DND-41 (cell line): ENCODE measurements around the gene MGAT5B.
A peak's percentile ranks its signal among the peaks of the same experiment; 100 is the strongest.

Experiments
- ATAC-seq: fragments of 200-7000 bp; cut with Tn5 transposase; 3 replicates; pipeline ENCODE4 v1.9.1; 2021; ENCODE audit warnings: low read depth; ENCODE audit not compliant: insufficient read depth
- DNase-seq: peaks from one replicate; pipeline ENCODE4 v3.0.0-alpha.2; 2020
- H2AFZ ChIP-seq: 2 replicates; pipeline ENCODE4 v1.6.0; 2012; ENCODE audit warnings: low read depth, low read length
- H3K27ac ChIP-seq: 2 replicates; pipeline ENCODE4 v1.5.1; 2012; ENCODE audit warnings: low read length, inconsistent platforms
- H3K27me3 ChIP-seq: fragments of 200-600 bp; sonication (generic); 2 replicates; pipeline ENCODE4 v1.6.0; 2012; ENCODE audit warnings: low read length, mild to moderate bottlenecking, inconsistent platforms; ENCODE audit not compliant: insufficient read depth, poor library complexity
- H3K36me3 ChIP-seq: 2 replicates; pipeline ENCODE4 v1.5.1; 2012; ENCODE audit warnings: low read length, inconsistent platforms; ENCODE audit not compliant: insufficient read depth
- H3K4me1 ChIP-seq: 2 replicates; pipeline ENCODE4 v1.5.1; 2012; ENCODE audit warnings: mild to moderate bottlenecking, low read length; ENCODE audit not compliant: insufficient read depth
- H3K4me2 ChIP-seq: 2 replicates; pipeline ENCODE4 v1.6.0; 2012; ENCODE audit warnings: mild to moderate bottlenecking, moderate library complexity, low read length, inconsistent platforms; ENCODE audit not compliant: insufficient read depth
- H3K4me3 ChIP-seq, 2 experiments: fragments of 200-600 bp in 1 of 2; shearing (Covaris generic) in 1 of 2; 2 replicates each; pipeline ENCODE4 v1.5.1; 2012 to 2016; ENCODE audit warnings: inconsistent platforms in 2 of 2, low read length in 2 of 2, mild to moderate bottlenecking in 2 of 2, low read depth in 1 of 2, moderate library complexity in 1 of 2
- H3K79me2 ChIP-seq: 2 replicates; pipeline ENCODE4 v1.6.0; 2012; ENCODE audit warnings: low read length, inconsistent platforms; ENCODE audit not compliant: insufficient read depth
- H3K9ac ChIP-seq: 2 replicates; pipeline ENCODE4 v1.6.0; 2012; ENCODE audit warnings: low read depth, mild to moderate bottlenecking, inconsistent platforms, low read length, moderate library complexity
- H3K9me3 ChIP-seq: 2 replicates; pipeline ENCODE4 v1.5.1; 2012; ENCODE audit warnings: low read length, moderate library complexity, mild to moderate bottlenecking, inconsistent platforms; ENCODE audit not compliant: insufficient read depth, severe bottlenecking
- H4K20me1 ChIP-seq: 2 replicates; pipeline ENCODE4 v1.6.0; 2012; ENCODE audit warnings: low read length; ENCODE audit not compliant: insufficient read depth
- EZH2 ChIP-seq: IDR thresholded peaks from 3 replicates; pipeline ENCODE4 v1.6.1; 2012; ENCODE audit warnings: borderline replicate concordance, low read depth, mild to moderate bottlenecking, moderate library complexity, low read length, inconsistent platforms; ENCODE audit not compliant: severe bottlenecking
- TF ChIP-seq, protein P1 (sequence below): IDR thresholded peaks from 2 replicates; pipeline ENCODE4 v1.5.1; 2012; ENCODE audit warnings: borderline replicate concordance, low read length, moderate library complexity, mild to moderate bottlenecking; ENCODE audit not compliant: poor library complexity, severe bottlenecking; ENCODE audit errors: extremely low read depth

MGAT5B gene

DNA sequence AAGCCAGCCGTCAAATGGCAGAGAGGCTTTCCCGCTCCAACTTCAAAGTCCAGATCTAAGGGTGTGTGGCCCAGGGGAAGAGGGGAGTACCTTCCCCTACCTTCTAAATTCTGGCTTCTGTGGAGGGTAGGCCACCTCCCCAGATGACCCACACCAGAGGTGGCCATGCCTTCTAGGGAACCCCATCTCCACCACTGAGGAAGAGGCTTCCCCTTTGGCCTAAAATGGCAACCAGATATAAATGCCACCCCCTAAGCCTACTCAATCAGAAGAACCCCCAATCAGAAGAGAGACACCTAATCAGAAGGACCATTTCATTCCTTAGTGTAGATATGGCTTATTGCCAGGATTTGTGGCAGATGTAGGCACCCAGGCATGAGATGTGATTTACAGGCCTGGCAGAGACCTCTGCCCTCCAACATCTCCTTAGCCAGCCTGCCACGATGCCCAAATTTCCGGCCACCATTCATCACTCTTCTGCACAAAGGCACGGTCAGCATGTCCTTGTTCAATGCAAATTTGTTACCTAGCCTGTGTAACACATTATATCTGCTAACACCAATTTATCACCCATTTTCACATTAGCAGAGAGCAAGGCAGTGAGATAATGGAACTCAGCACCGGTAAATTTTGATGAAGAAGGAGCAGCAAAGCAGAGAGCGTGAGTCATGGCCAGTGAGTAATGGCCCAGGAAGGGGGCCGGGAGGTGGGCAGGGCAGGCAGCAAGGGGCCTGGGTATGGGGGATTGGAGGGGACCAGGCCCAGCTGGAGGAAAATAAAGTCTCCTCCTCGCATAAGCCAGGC lies 1.2 kb upstream of the MGAT5B start:
- H3K4me1 ChIP-seq, result peaks cover 8% of the 10 kb centered on the region
- TF ChIP-seq EZH2, result no peak
- TF ChIP-seq, protein P1, sequence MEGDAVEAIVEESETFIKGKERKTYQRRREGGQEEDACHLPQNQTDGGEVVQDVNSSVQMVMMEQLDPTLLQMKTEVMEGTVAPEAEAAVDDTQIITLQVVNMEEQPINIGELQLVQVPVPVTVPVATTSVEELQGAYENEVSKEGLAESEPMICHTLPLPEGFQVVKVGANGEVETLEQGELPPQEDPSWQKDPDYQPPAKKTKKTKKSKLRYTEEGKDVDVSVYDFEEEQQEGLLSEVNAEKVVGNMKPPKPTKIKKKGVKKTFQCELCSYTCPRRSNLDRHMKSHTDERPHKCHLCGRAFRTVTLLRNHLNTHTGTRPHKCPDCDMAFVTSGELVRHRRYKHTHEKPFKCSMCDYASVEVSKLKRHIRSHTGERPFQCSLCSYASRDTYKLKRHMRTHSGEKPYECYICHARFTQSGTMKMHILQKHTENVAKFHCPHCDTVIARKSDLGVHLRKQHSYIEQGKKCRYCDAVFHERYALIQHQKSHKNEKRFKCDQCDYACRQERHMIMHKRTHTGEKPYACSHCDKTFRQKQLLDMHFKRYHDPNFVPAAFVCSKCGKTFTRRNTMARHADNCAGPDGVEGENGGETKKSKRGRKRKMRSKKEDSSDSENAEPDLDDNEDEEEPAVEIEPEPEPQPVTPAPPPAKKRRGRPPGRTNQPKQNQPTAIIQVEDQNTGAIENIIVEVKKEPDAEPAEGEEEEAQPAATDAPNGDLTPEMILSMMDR, result no peak
- H3K79me2 ChIP-seq, result no peaks in the 10 kb centered on the region
- no peak overlapping the region for H2AFZ ChIP-seq
- no peaks in the 10 kb centered on the region for H4K20me1 ChIP-seq
- no peak for ATAC-seq
- no peak overlapping the region for H3K4me3 ChIP-seq
- H3K9me3 ChIP-seq, result no peaks in the 10 kb centered on the region
- no peaks in the 10 kb centered on the region for H3K36me3 ChIP-seq
- H3K27me3 ChIP-seq, result peaks cover 4% of the 10 kb centered on the region
- H3K4me2 ChIP-seq, result no peak overlapping the region
- H3K27ac ChIP-seq, result no peak overlapping the region
- no peak overlapping the region for H3K9ac ChIP-seq
- no peak for DNase-seq

DNA sequence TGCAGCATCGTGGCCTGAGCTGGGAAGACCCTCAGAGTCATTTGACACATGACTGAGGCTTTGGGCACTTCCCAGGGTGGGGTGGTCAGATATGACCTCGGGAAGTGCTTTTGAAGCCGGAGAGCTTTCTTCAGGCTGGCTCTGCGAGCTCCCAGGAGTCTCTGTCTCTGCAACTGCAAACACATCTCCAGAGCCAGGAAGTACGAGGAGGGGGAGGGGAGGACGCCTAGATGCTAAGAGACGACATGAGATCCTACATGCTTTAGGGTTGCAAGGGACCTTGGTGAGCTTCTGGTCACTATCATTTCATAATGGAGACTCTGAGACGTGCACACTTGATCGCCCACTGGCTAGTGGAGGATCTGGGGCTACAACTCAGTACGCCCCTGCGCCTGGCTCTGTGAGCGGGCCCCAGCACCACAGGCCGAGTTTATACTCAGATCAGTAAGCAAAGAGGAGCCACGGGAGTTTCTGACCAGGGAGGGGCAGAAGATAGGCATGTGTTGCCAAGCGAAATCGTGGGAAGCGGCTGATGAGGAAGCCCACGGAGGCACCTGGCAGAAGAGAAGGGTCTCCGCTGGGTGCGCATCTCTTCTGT lies 527 bp upstream of the MGAT5B start:
- Histone ChIP-seq H3K36me3 (no peaks in the 10 kb centered on the region), H3K4me2 (peak overlapping the region; percentile 44), H3K4me1 (peaks cover 8% of the 10 kb centered on the region), H3K27ac (no peak overlapping the region), H3K79me2 (no peaks in the 10 kb centered on the region), H3K4me3 (no peak overlapping the region), H3K27me3 (peaks cover 4% of the 10 kb centered on the region), H3K9ac (no peak overlapping the region), H2AFZ (no peak overlapping the region), H4K20me1 (0 out of 2 replicates have a peak, but pooled peaks cover 2% of the 10 kb centered on the region), H3K9me3 (no peaks in the 10 kb centered on the region)
- DNase-seq (peak; percentile 9), ATAC-seq (no peak)
- TF ChIP-seq, protein P1, result no peak
- TF ChIP-seq EZH2, result no peak

DNA sequence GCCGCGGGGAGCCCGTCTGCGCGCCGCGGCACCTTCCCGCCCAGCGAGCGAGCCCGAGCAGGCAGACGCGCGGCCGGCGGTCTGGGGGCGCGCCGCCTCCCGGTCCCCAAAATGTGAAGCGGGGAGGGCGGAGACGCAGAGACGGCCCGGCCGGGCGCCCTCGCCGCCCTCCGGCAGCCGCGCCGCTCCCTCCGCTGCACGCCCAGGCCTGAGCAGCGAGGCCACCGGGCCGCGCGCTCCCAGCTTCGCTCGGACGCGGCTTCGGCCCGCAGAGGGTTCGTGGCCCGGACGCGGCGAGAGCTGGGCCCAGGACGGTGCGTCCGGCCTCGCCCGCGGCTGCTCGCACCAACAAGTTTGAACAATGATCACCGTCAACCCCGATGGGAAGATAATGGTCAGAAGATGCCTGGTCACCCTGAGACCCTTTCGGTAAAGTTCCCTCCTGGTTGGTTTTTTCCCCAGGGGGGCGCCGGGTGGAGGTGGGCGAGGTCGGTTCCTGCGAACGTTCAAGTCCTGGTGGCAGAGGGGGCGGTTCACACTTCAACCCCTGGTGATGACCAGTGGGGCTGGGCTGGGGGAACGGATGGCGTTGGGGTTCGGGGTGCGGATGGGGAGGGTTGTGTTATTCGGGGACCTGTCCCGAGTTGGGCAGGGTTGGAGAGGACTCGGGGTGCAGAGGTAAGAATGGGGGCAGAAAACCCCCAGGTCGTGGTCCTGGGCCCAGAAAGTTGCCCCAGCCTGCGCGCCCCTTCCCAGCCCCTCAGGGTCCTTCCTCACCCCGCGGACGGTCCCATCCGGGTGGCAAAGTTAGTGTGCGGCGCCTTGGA lies 678 bp downstream of the MGAT5B start:
- Histone ChIP-seq H3K27me3 (peaks cover 4% of the 10 kb centered on the region), H3K9ac (no peak overlapping the region), H3K4me1 (peaks cover 8% of the 10 kb centered on the region), H4K20me1 (peaks cover 4% of the 10 kb centered on the region; the same call in 1 of the 2 replicates), H3K9me3 (no peaks in the 10 kb centered on the region), H3K36me3 (no peaks in the 10 kb centered on the region), H3K79me2 (no peaks in the 10 kb centered on the region), H3K4me2 (no peak overlapping the region), H3K27ac (no peak overlapping the region), H2AFZ (no peak overlapping the region), H3K4me3 (no peak overlapping the region)
- no peak for TF ChIP-seq EZH2
- TF ChIP-seq, protein P1, result no peak
- ATAC-seq (no peak), DNase-seq (no peak)
